ENCODE measurements around the gene ALDH1A2. TPM values are rescaled to one million over a fixed set of nuclear protein-coding genes. Genes with fewer than 3 reads are reported as not detected.

Gene ALDH1A2
- total and polyA plus RNA-seq, 2 donors = 1.8 to 17.8 TPM

DNA sequence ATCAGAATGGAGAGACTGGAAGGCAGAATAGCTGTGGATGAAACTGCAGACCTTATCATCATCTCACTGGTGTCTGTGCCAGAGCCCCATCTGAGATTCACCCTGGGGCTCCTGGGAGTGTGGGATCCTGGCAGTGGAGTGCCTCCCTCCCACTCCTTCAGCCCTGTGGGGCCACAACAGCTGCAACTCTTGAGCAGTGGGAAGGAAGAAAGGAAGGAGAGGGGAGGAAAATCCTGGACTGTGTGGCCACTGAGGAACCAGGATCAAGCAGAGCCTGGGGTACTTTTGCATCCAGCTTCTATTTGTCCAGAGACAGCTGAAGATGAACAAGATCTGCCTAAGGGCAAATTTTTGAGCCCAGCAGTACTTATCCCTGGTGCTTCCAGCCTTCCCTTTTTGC is 13.1 kb upstream of the ALDH1A2 start:
- no peak for DNase-seq (ENCODE audit: low read depth in 6 of 9, low spot score in 9 of 9)
- no peak overlapping the region for H3K27ac ChIP-seq (ENCODE audit: low read depth in 1 of 2, low read length in 1 of 2)

DNA sequence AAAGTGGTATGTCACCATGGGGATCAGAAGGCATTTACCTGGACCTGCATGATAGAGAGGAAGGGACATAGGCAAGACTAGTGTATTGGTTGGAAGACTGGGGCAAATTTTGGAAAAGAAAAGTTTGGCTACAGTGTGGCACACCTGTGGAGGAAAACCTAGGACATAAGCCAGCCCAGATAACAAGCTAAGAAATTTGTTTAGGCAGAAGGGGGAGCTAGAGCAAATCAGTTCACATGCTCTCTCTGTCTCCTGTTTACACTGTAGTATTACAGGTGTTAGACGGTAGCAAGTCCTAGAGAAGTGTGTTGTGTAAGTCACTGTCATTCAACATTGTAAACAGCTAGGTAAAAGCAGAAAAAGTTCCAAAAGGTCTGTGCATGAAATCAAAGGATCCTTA is 11.9 kb upstream of the ALDH1A2 start:
- 12% methylated on average over 1 of the region's 1 CpG for WGBS
- H3K4me1 ChIP-seq (ENCODE audit: control insufficient read depth in 2 of 2, insufficient read depth in 2 of 2, low read length in 2 of 2) = no peaks in the 10 kb centered on the region
- no peaks in the 10 kb centered on the region for H3K9me3 ChIP-seq (ENCODE audit: control insufficient read depth in 2 of 2, insufficient read depth in 1 of 2, low read length in 1 of 2)
- H3K27me3 ChIP-seq (ENCODE audit: control insufficient read depth in 2 of 2, insufficient read depth in 1 of 2, low read length in 1 of 2) = peaks cover 0 to 2% of the 10 kb centered on the region in 2 donors
- no peaks in the 10 kb centered on the region for H3K36me3 ChIP-seq (ENCODE audit: control insufficient read depth in 2 of 2, insufficient read depth in 2 of 2, low read length in 1 of 2)
- DNase-seq (ENCODE audit: low read depth in 6 of 9, low spot score in 9 of 9) = peak in 1 of 9 donors; percentile 13
- H3K4me3 ChIP-seq (ENCODE audit: low read length in 2 of 2) = no peak overlapping the region
- no peak overlapping the region for H3K27ac ChIP-seq (ENCODE audit: low read depth in 1 of 2, low read length in 1 of 2)

More for the DNA sequence above, 13.1 kb upstream of the ALDH1A2 start:
- H3K9me3 ChIP-seq (ENCODE audit: control insufficient read depth in 2 of 2, insufficient read depth in 1 of 2, low read length in 1 of 2) = no peaks in the 10 kb centered on the region
- H3K27me3 ChIP-seq (ENCODE audit: control insufficient read depth in 2 of 2, insufficient read depth in 1 of 2, low read length in 1 of 2) = peaks cover 0 to 2% of the 10 kb centered on the region in 2 donors
- no peaks in the 10 kb centered on the region for H3K4me1 ChIP-seq (ENCODE audit: control insufficient read depth in 2 of 2, insufficient read depth in 2 of 2, low read length in 2 of 2)
- H3K36me3 ChIP-seq (ENCODE audit: control insufficient read depth in 2 of 2, insufficient read depth in 2 of 2, low read length in 1 of 2) = no peaks in the 10 kb centered on the region
- H3K4me3 ChIP-seq (ENCODE audit: low read length in 2 of 2) = no peak overlapping the region

DNA sequence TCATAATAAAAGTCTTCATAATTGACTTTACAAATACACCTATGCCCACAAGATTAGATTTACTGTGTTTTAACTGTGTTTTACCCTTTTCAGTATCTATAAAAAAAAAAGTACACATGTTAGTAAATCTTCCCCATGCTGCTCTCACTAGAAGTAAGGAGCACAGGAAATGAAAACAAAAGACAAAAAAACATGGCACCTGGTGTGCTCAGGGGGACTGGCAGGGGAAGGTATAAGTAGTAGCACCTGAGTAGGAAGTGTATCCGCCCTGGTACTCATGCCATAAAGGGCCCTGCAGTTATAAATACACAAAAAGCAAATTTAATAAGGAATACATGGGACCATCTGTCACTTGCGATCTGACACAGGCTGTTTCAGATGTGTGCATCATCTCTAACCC is 8.9 kb upstream of the ALDH1A2 start:
- WGBS = 98% methylated on average over 2 of the region's 2 CpGs
- Histone ChIP-seq H3K36me3 (ENCODE audit: control insufficient read depth in 2 of 2, insufficient read depth in 2 of 2, low read length in 1 of 2) (no peaks in the 10 kb centered on the region), H3K4me3 (ENCODE audit: low read length in 2 of 2) (no peak overlapping the region), H3K27ac (ENCODE audit: low read depth in 1 of 2, low read length in 1 of 2) (no peak overlapping the region), H3K9me3 (ENCODE audit: control insufficient read depth in 2 of 2, insufficient read depth in 1 of 2, low read length in 1 of 2) (no peaks in the 10 kb centered on the region), H3K4me1 (ENCODE audit: control insufficient read depth in 2 of 2, insufficient read depth in 2 of 2, low read length in 2 of 2) (no peaks in the 10 kb centered on the region), H3K27me3 (ENCODE audit: control insufficient read depth in 2 of 2, insufficient read depth in 1 of 2, low read length in 1 of 2) (peaks cover 10% of the 10 kb centered on the region in 2 donors)
- no peak for DNase-seq (ENCODE audit: low read depth in 6 of 9, low spot score in 9 of 9)

DNA sequence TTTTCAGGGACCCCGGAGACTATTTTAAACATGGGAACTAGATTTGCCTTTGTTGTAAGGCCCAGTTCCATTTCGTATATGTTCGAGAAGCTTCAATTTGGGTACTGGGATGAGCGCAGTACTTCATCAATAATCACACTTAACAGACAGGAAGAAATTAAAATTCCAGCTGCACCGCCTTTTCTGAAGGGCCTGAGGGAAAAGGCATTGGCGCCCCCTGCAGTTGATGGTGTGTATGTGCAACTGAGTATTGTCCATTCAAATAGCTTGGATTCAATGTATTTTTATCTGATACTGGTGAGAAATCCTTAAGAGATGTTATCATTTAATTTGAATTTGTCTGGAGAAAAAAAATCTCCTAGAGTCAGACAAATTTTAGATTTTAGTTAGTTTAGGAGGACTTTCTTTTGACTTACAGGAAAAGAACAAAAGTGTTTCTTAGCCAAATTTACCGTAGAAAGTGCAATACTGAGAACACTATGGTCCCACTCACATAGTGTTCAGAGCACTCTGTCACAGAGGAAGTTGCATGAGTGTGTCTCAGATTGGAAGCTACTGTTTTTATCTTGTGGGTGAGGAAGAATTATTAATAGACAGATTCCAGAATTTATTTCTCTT is 5.4 kb upstream of the ALDH1A2 start:
- Histone ChIP-seq H3K9me3 (ENCODE audit: control insufficient read depth in 2 of 2, insufficient read depth in 1 of 2, low read length in 1 of 2) (no peaks in the 10 kb centered on the region), H3K27ac (ENCODE audit: low read depth in 1 of 2, low read length in 1 of 2) (no peak overlapping the region), H3K36me3 (ENCODE audit: control insufficient read depth in 2 of 2, insufficient read depth in 2 of 2, low read length in 1 of 2) (no peaks in the 10 kb centered on the region), H3K4me3 (ENCODE audit: low read length in 2 of 2) (no peak overlapping the region), H3K27me3 (ENCODE audit: control insufficient read depth in 2 of 2, insufficient read depth in 1 of 2, low read length in 1 of 2) (peaks cover 25 to 42% of the 10 kb centered on the region in 2 donors), H3K4me1 (ENCODE audit: control insufficient read depth in 2 of 2, insufficient read depth in 2 of 2, low read length in 2 of 2) (peaks cover 3% of the 10 kb centered on the region in 2 donors)
- peak in 8 of 9 donors; percentile 8 to 69 (median 43) for DNase-seq (ENCODE audit: low read depth in 6 of 9, low spot score in 9 of 9)
- WGBS = 34% methylated on average over 7 of the region's 7 CpGs

DNA sequence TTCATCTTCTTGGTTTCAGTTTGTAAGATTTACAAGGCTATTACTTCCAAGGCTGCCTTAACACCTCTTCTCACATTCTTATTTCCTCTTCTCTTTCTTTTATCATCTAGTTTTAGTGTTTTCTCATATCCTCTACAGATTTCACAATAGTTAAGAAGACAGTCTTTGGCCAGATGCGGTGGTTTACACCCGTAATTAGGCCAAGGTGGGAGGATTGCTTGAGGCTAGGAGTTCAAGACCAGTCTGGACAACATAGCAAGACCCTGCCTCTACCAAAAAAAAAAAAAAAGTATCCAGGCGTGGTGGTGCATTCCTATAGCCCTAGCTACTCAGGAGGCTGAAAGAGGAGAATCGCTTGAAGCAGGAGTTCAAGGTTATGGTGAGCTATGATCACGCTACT is 3.5 kb upstream of the ALDH1A2 start:
- Histone ChIP-seq H3K4me3 (ENCODE audit: low read length in 2 of 2) (no peak overlapping the region), H3K9me3 (ENCODE audit: control insufficient read depth in 2 of 2, insufficient read depth in 1 of 2, low read length in 1 of 2) (peaks cover 0 to 4% of the 10 kb centered on the region in 2 donors), H3K27me3 (ENCODE audit: control insufficient read depth in 2 of 2, insufficient read depth in 1 of 2, low read length in 1 of 2) (peaks cover 42 to 61% of the 10 kb centered on the region in 2 donors), H3K27ac (ENCODE audit: low read depth in 1 of 2, low read length in 1 of 2) (no peak overlapping the region), H3K4me1 (ENCODE audit: control insufficient read depth in 2 of 2, insufficient read depth in 2 of 2, low read length in 2 of 2) (peaks cover 10 to 13% of the 10 kb centered on the region in 2 donors), H3K36me3 (ENCODE audit: control insufficient read depth in 2 of 2, insufficient read depth in 2 of 2, low read length in 1 of 2) (no peaks in the 10 kb centered on the region)
- DNase-seq (ENCODE audit: low read depth in 6 of 9, low spot score in 9 of 9) = no peak
- WGBS = 99% methylated on average over 5 of the region's 5 CpGs

DNA sequence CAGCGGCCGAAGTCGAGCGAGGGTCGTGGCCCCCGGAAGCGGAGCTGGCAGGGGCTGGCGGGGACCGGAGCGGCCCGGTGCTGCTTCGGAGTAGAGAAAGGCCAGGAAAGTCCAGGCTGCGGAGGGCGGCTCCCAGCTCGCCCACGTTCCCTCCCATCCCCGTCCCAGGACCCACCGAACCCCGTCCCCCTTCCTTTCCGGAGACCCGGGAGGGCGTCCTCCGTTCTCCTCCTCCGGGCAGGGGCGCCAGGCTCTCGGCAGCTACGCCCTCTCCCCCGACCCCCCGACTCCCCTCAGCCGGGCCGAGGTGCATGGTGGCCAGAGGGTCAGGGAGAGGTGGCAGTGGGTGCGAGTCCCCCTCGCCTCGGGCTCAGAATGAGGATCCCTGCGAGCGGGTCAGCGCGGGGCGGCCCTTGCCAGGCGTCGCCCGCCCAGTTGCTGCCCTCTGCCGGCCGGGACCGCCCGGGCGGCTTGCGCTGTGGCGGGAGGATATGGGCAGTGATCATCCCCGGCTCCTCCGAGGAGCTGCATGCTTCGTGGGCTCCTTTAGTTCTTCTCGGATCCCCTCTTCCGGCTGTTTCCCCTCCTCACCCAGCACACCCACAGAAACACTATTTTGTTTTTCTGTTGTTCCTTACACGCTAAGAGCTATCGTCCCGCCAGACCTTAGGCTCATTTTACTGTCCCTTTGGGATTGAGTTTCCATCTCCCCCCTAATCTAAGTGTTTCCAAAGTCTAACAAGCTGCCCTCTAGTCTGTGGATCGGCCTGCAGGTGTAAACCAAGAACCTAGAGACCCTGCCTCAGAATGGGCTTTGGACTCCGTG is 744 bp upstream of the ALDH1A2 start:
- Histone ChIP-seq H3K4me1 (ENCODE audit: control insufficient read depth in 2 of 2, insufficient read depth in 2 of 2, low read length in 2 of 2) (peaks cover 10 to 13% of the 10 kb centered on the region in 2 donors), H3K27me3 (ENCODE audit: control insufficient read depth in 2 of 2, insufficient read depth in 1 of 2, low read length in 1 of 2) (peaks cover 59 to 83% of the 10 kb centered on the region in 2 donors), H3K9me3 (ENCODE audit: control insufficient read depth in 2 of 2, insufficient read depth in 1 of 2, low read length in 1 of 2) (peaks cover 0 to 4% of the 10 kb centered on the region in 2 donors), H3K4me3 (ENCODE audit: low read length in 2 of 2) (peak overlapping the region; percentile 17 to 53), H3K27ac (ENCODE audit: low read depth in 1 of 2, low read length in 1 of 2) (no peak overlapping the region), H3K36me3 (ENCODE audit: control insufficient read depth in 2 of 2, insufficient read depth in 2 of 2, low read length in 1 of 2) (no peaks in the 10 kb centered on the region)
- 7% methylated on average over 59 of the region's 59 CpGs for WGBS
- peak in 6 of 9 donors; percentile 8 to 53 (median 38) for DNase-seq (ENCODE audit: low read depth in 6 of 9, low spot score in 9 of 9)

DNA sequence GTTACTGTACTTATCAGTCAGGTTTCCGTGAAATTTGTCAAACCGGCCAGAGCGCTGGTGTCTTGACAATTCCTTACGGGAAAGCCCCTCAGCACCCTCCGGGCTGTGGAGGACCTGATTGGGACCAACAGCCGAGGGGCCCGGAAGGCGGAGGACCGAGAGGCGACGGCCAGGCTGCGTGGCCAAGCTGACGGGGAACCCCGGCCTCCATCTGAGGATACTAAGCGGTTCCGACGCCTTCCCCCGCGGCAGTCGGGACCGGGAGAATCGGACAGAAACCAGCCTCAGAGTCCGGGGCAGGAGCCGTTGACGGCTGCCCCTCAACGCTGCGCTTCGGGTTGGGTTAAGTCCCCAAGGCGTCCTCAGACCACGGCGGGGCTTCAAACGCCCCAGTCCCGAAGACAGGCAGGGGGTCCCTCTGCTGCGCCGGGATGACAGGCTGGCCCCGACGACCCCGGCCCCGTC is 499 bp downstream of the ALDH1A2 start:
- no peaks in the 10 kb centered on the region for H3K36me3 ChIP-seq (ENCODE audit: control insufficient read depth in 2 of 2, insufficient read depth in 2 of 2, low read length in 1 of 2)
- 7% methylated on average over 39 of the region's 39 CpGs for WGBS
- H3K27me3 ChIP-seq (ENCODE audit: control insufficient read depth in 2 of 2, insufficient read depth in 1 of 2, low read length in 1 of 2) = peaks cover 61 to 89% of the 10 kb centered on the region in 2 donors
- H3K27ac ChIP-seq (ENCODE audit: low read depth in 1 of 2, low read length in 1 of 2) = no peak overlapping the region
- DNase-seq (ENCODE audit: low read depth in 6 of 9, low spot score in 9 of 9) = no peak
- peaks cover 0 to 4% of the 10 kb centered on the region in 2 donors for H3K9me3 ChIP-seq (ENCODE audit: control insufficient read depth in 2 of 2, insufficient read depth in 1 of 2, low read length in 1 of 2)
- H3K4me1 ChIP-seq (ENCODE audit: control insufficient read depth in 2 of 2, insufficient read depth in 2 of 2, low read length in 2 of 2) = peaks cover 10 to 13% of the 10 kb centered on the region in 2 donors
- H3K4me3 ChIP-seq (ENCODE audit: low read length in 2 of 2) = peak overlapping the region in 1 of 2 donors; percentile 53

DNA sequence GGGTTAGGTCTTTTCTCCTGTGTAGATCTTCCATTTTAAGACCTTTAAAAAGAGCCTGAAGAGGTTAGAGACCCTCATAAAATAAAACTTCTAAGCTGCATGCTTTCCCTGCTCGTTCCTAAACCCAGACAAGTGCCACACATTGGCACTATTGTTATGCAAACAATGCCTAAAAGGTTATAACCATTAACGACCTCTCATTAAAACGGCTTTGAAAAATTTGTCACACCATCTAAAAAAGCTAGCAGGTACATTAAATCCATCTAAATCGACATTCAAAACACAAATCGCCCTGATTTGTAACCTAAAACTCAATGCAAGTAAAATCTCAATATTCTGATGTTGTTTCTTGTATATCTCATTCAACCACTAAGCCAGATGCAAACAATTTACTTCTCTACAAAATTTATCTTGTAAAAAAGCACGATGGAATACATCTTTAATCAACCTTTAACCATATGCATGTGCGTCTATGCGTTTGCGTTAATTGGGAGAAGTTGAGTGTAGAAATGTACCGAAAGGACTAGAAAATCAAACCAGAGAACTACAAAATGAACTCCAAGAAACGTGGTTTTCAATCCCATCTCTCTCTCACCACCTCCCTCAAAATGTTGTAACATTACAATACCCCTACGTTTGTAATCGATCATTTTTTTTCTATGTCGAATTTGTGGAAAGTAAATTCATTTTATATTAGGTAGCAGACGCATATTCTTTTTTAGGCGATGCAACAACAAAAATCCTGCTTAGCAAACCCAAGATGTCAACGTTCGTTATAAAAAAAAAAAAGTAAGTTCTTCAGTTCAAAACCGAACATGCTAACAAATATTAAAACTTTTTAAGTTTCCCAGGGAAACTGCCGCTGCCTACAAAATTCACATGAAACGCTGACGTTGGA is 1.2 kb downstream of the ALDH1A2 start:
- Histone ChIP-seq H3K27ac (ENCODE audit: low read depth in 1 of 2, low read length in 1 of 2) (no peak overlapping the region), H3K36me3 (ENCODE audit: control insufficient read depth in 2 of 2, insufficient read depth in 2 of 2, low read length in 1 of 2) (no peaks in the 10 kb centered on the region), H3K27me3 (ENCODE audit: control insufficient read depth in 2 of 2, insufficient read depth in 1 of 2, low read length in 1 of 2) (peaks cover 54 to 91% of the 10 kb centered on the region in 2 donors), H3K4me1 (ENCODE audit: control insufficient read depth in 2 of 2, insufficient read depth in 2 of 2, low read length in 2 of 2) (peaks cover 10 to 13% of the 10 kb centered on the region in 2 donors), H3K9me3 (ENCODE audit: control insufficient read depth in 2 of 2, insufficient read depth in 1 of 2, low read length in 1 of 2) (peaks cover 0 to 4% of the 10 kb centered on the region in 2 donors), H3K4me3 (ENCODE audit: low read length in 2 of 2) (no peak overlapping the region)
- peak in 1 of 9 donors; percentile 29 for DNase-seq (ENCODE audit: low read depth in 6 of 9, low spot score in 9 of 9)
- WGBS = 24% methylated on average over 22 of the region's 22 CpGs

Measured in thymus (tissue), 11 donors.